ENCODE data around the gene GPR132. TPM values are rescaled to one million over a fixed set of nuclear protein-coding genes. Genes with fewer than 3 reads are reported as not detected.
"Not testable (repeated sequence)": the region's sequence is repeated elsewhere in the genome, so short reads cannot be mapped to it uniquely, and the experiment has no call there.

GPR132 gene
- polyA plus RNA-seq, 1 donor (not counting 4 experiments of a cell fraction or from before 2014, with no cell fraction given), result not detected

GRCh38 chr14:105083926-105084685 is 18.9 kb upstream of the GPR132 start:
- Histone ChIP-seq H2AFZ (ENCODE audit: control insufficient read depth, low read length) (no peak overlapping the region), H3K4me1 (ENCODE audit: control insufficient read depth, extremely low read depth, insufficient read depth, low read length) (peaks cover 18% of the 10 kb centered on the region), H3K36me3 (ENCODE audit: control insufficient read depth in 2 of 2, extremely low read depth in 1 of 2, insufficient read depth in 2 of 2, low read length in 2 of 2) (no peaks in the 10 kb centered on the region), H3K27me3 (ENCODE audit: control insufficient read depth, extremely low read depth, insufficient read depth, low read length) (peaks cover 20% of the 10 kb centered on the region), H3K9ac (ENCODE audit: control insufficient read depth, extremely low read depth, insufficient read depth, low read length) (no peak overlapping the region), H3K9me3 (ENCODE audit: control insufficient read depth, low read depth, low read length) (no peaks in the 10 kb centered on the region), H3K79me2 (ENCODE audit: control insufficient read depth, insufficient read depth, low read length) (no peaks in the 10 kb centered on the region), H3K4me3 (ENCODE audit: control insufficient read depth in 2 of 3, extremely low read depth in 1 of 3, insufficient read depth in 2 of 3, low read depth in 1 of 3, low read length in 3 of 3) (no peak overlapping the region), H3K9me1 (ENCODE audit: control insufficient read depth, extremely low read depth, insufficient read depth, low read length) (no peaks in the 10 kb centered on the region), H3K27ac (ENCODE audit: control insufficient read depth, insufficient read depth, low read length) (no peak overlapping the region), H3K4me2 (ENCODE audit: control insufficient read depth, extremely low read depth, insufficient read depth, low read depth, low read length) (no peak overlapping the region), H4K20me1 (ENCODE audit: control insufficient read depth, extremely low read depth, insufficient read depth, low read length) (no peaks in the 10 kb centered on the region)
- no peak for DNase-seq (ENCODE audit: low read depth, low spot score)
- dilution Hi-C loops (cut with MboI; ENCODE audit: extremely low pct_ligation_motif_present, low sequenced_read_pairs), result no loop called here
- FAIRE-seq, result no peak
- TF ChIP-seq EZH2 (IDR thresholded peaks at IDR 0.05; ENCODE audit: low read length), result no peak
- TF ChIP-seq, protein P1, sequence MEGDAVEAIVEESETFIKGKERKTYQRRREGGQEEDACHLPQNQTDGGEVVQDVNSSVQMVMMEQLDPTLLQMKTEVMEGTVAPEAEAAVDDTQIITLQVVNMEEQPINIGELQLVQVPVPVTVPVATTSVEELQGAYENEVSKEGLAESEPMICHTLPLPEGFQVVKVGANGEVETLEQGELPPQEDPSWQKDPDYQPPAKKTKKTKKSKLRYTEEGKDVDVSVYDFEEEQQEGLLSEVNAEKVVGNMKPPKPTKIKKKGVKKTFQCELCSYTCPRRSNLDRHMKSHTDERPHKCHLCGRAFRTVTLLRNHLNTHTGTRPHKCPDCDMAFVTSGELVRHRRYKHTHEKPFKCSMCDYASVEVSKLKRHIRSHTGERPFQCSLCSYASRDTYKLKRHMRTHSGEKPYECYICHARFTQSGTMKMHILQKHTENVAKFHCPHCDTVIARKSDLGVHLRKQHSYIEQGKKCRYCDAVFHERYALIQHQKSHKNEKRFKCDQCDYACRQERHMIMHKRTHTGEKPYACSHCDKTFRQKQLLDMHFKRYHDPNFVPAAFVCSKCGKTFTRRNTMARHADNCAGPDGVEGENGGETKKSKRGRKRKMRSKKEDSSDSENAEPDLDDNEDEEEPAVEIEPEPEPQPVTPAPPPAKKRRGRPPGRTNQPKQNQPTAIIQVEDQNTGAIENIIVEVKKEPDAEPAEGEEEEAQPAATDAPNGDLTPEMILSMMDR (optimal IDR thresholded peaks at IDR 0.05 in 1 of 3, IDR thresholded peaks at IDR 0.05 in 1 of 3, conservative IDR thresholded peaks at IDR 0.05 in 1 of 3; ENCODE audit: extremely low read depth in 1 of 3, insufficient read depth in 2 of 3, low read length in 3 of 3), result no peak

- peaks cover 6% of the 10 kb centered on the region for H3K4me1 ChIP-seq (ENCODE audit: control insufficient read depth, extremely low read depth, insufficient read depth, low read length)
- H3K9me3 ChIP-seq (ENCODE audit: control insufficient read depth, low read depth, low read length), result no peaks in the 10 kb centered on the region
- no peak overlapping the region for H3K27ac ChIP-seq (ENCODE audit: control insufficient read depth, insufficient read depth, low read length)
- H3K36me3 ChIP-seq (ENCODE audit: control insufficient read depth in 2 of 2, extremely low read depth in 1 of 2, insufficient read depth in 2 of 2, low read length in 2 of 2), result no peaks in the 10 kb centered on the region
- no peak overlapping the region for H3K4me3 ChIP-seq (ENCODE audit: control insufficient read depth in 2 of 3, extremely low read depth in 1 of 3, insufficient read depth in 2 of 3, low read depth in 1 of 3, low read length in 3 of 3)
- dilution Hi-C loops (cut with MboI; ENCODE audit: extremely low pct_ligation_motif_present, low sequenced_read_pairs), result no loop called here
- FAIRE-seq, result no peak
- H3K27me3 ChIP-seq (ENCODE audit: control insufficient read depth, extremely low read depth, insufficient read depth, low read length), result peaks cover 21% of the 10 kb centered on the region
- H3K9me1 ChIP-seq (ENCODE audit: control insufficient read depth, extremely low read depth, insufficient read depth, low read length), result no peaks in the 10 kb centered on the region
- H2AFZ ChIP-seq (ENCODE audit: control insufficient read depth, low read length), result no peak overlapping the region
- no peak for DNase-seq (ENCODE audit: low read depth, low spot score)
- H4K20me1 ChIP-seq (ENCODE audit: control insufficient read depth, extremely low read depth, insufficient read depth, low read length), result no peaks in the 10 kb centered on the region
- no peak overlapping the region for H3K4me2 ChIP-seq (ENCODE audit: control insufficient read depth, extremely low read depth, insufficient read depth, low read depth, low read length)
- no peaks in the 10 kb centered on the region for H3K79me2 ChIP-seq (ENCODE audit: control insufficient read depth, insufficient read depth, low read length)
- TF ChIP-seq, protein P1 (optimal IDR thresholded peaks at IDR 0.05 in 1 of 3, IDR thresholded peaks at IDR 0.05 in 1 of 3, conservative IDR thresholded peaks at IDR 0.05 in 1 of 3; ENCODE audit: extremely low read depth in 1 of 3, insufficient read depth in 2 of 3, low read length in 3 of 3), result no peak
- no peak for TF ChIP-seq EZH2 (IDR thresholded peaks at IDR 0.05; ENCODE audit: low read length)
- no peak overlapping the region for H3K9ac ChIP-seq (ENCODE audit: control insufficient read depth, extremely low read depth, insufficient read depth, low read length)
Measured at GRCh38 chr14:105082703-105083102, 17.5 kb upstream of the GPR132 start.

DNA sequence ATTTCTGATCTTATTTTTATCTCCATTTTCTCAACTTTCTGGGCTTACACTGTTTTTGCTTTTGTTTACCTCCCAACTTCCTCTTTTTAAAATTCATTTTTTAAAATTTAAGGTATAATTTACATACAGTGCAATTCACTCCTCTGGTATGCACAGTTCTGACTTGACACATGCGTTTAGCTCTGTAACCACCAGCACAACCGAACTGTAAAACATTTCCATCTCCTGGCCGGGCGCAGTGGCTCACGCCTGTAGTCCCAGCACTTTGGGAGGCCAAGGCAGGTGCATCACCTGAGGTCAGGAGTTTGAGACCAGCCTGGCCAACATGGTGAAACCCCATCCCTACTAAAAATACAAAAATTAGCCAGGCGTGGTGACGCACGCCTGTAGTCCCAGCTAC is 16.2 kb upstream of the GPR132 start:
- H3K4me1 ChIP-seq (ENCODE audit: control insufficient read depth, extremely low read depth, insufficient read depth, low read length); H2AFZ ChIP-seq (ENCODE audit: control insufficient read depth, low read length); H3K27ac ChIP-seq (ENCODE audit: control insufficient read depth, insufficient read depth, low read length); H3K9ac ChIP-seq (ENCODE audit: control insufficient read depth, extremely low read depth, insufficient read depth, low read length); H3K9me1 ChIP-seq (ENCODE audit: control insufficient read depth, extremely low read depth, insufficient read depth, low read length); FAIRE-seq; H3K9me3 ChIP-seq (ENCODE audit: control insufficient read depth, low read depth, low read length); H3K4me3 ChIP-seq (ENCODE audit: control insufficient read depth in 2 of 3, extremely low read depth in 1 of 3, insufficient read depth in 2 of 3, low read depth in 1 of 3, low read length in 3 of 3); H4K20me1 ChIP-seq (ENCODE audit: control insufficient read depth, extremely low read depth, insufficient read depth, low read length); H3K79me2 ChIP-seq (ENCODE audit: control insufficient read depth, insufficient read depth, low read length); H3K4me2 ChIP-seq (ENCODE audit: control insufficient read depth, extremely low read depth, insufficient read depth, low read depth, low read length); dilution Hi-C loops (cut with MboI; ENCODE audit: extremely low pct_ligation_motif_present, low sequenced_read_pairs); H3K36me3 ChIP-seq (ENCODE audit: control insufficient read depth in 2 of 2, extremely low read depth in 1 of 2, insufficient read depth in 2 of 2, low read length in 2 of 2); DNase-seq (ENCODE audit: low read depth, low spot score): not testable (repeated sequence)
- H3K27me3 ChIP-seq (ENCODE audit: control insufficient read depth, extremely low read depth, insufficient read depth, low read length), result peaks cover 34% of the 10 kb centered on the region
